Esophagus muscularis mucosa (tissue), 3 donors: ENCODE results near the gene PYCR2.

Experiments
- POLR2A ChIP-seq: fragments of 450-650 bp; IDR thresholded peaks from one replicate; pipeline ENCODE4 v1.6.1; 2017; ENCODE audit warnings: antibody characterized with exemption, moderate library complexity, mild to moderate bottlenecking, low read depth
- TF ChIP-seq, protein P1 (sequence below), 3 experiments: fragments of 200-600 bp in 2 of 3; fragments of 450-650 bp in 1 of 3; sonication (generic) in 2 of 3; IDR thresholded peaks; one replicate each; pipeline ENCODE4 v1.5.1; 2017 to 2019; ENCODE audit warnings: antibody characterized with exemption in 3 of 3, mild to moderate bottlenecking in 2 of 3, moderate library complexity in 1 of 3

DNA sequence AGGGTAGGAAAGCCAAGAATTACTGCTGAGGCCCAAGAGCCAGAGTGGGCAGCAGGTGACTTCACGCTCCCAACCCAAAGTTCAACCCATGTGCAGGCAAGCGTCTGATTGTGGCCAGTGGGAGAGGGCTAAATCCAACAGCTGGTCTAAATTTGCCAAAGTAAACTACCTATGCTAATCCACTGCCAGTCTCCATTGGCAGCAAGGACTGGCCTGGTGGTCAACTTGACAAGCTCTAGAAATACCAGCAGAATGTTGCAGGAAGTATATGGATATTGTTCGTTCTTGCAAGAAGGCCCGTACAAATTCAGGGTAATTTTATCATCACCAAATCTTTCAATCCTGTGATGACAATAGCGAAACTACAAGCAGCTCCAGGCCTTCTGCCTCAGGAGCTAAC lies 43.4 kb downstream of the PYCR2 start:
- TF ChIP-seq, protein P1, sequence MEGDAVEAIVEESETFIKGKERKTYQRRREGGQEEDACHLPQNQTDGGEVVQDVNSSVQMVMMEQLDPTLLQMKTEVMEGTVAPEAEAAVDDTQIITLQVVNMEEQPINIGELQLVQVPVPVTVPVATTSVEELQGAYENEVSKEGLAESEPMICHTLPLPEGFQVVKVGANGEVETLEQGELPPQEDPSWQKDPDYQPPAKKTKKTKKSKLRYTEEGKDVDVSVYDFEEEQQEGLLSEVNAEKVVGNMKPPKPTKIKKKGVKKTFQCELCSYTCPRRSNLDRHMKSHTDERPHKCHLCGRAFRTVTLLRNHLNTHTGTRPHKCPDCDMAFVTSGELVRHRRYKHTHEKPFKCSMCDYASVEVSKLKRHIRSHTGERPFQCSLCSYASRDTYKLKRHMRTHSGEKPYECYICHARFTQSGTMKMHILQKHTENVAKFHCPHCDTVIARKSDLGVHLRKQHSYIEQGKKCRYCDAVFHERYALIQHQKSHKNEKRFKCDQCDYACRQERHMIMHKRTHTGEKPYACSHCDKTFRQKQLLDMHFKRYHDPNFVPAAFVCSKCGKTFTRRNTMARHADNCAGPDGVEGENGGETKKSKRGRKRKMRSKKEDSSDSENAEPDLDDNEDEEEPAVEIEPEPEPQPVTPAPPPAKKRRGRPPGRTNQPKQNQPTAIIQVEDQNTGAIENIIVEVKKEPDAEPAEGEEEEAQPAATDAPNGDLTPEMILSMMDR (IDR thresholded peaks at IDR 0.05): no peak
- TF ChIP-seq POLR2A: no peak
